H1 (cell line): Measurements from ENCODE around the gene B3GLCT. TPM values are rescaled to one million over a fixed set of nuclear protein-coding genes. Genes with fewer than 3 reads are reported as not detected.

Experiments used
- ATF3 ChIP-seq: IDR thresholded peaks from 2 replicates; pipeline ENCODE4 v1.6.1; 2011; ENCODE audit warnings: low read depth, mild to moderate bottlenecking, low read length; ENCODE audit not compliant: insufficient read depth
- RAD21 ChIP-seq, 2 experiments: IDR thresholded peaks in 1 of 2; conservative IDR thresholded peaks in 1 of 2; 2 replicates each; pipeline ENCODE4 v1.6.1; 2011; ENCODE audit warnings: low read depth in 2 of 2, low read length in 2 of 2, improper control_type of control experiment in 1 of 2, inconsistent platforms in 1 of 2, mild to moderate bottlenecking in 1 of 2, moderate library complexity in 1 of 2
- SIX5 ChIP-seq: IDR thresholded peaks from 2 replicates; pipeline ENCODE4 v1.6.1; 2011; ENCODE audit warnings: mild to moderate bottlenecking, low read depth, low read length
- SRF ChIP-seq: IDR thresholded peaks from 2 replicates; pipeline ENCODE4 v1.6.1; 2011; ENCODE audit warnings: mild to moderate bottlenecking, low read depth, low read length, moderate library complexity
- polyA plus RNA-seq, 7 experiments: library from polyadenylated mRNA; depleted of rRNA in 3 of 7; stranded (reverse) in 5 of 7; unstranded in 2 of 7; fragments of >200 nt in 5 of 7; fragments of 200-250 nt in 2 of 7; gene quantifications; 1 replicate in 5 of 7; 2 replicates in 1 of 7; 4 replicates in 1 of 7; pipeline versions ENCODE4 v1.2.1 to v1.2.3, GENCODE V29; 2011 to 2013; ENCODE audit warnings: missing spikeins in 2 of 7, mixed read lengths in 2 of 7
- total RNA-seq: library from RNA; stranded (reverse); fragmentation: NEBNext Ultra II Directional; extraction: Animal tissue kit (Norgen Biotek cat#: 25700); gene quantifications from 2 replicates; pipeline ENCODE4 v1.2.1, GENCODE V29; 2021

Gene B3GLCT
- total and polyA plus RNA-seq, 2 of the 8 experiments (the other 6 are each of a cell fraction or from before 2014, with no cell fraction given) = 1.5 to 4.1 TPM

- no peak for TF ChIP-seq RAD21 (IDR thresholded peaks at IDR 0.05 in 1 of 2, conservative IDR thresholded peaks at IDR 0.05 in 1 of 2; ENCODE audit: low read depth in 2 of 2, low read length in 2 of 2)
- no peak for TF ChIP-seq ATF3
- no peak for TF ChIP-seq SRF
- TF ChIP-seq SIX5 = no peak
These were observed 48.6 kb downstream of the B3GLCT start (continued) for GRCh38 chr13:31248361-31248760.
